Heart left ventricle (tissue), 13 donors: ENCODE results near the gene SMCHD1.

Experiments
- POLR2A ChIP-seq, 2 donors: fragments of 450-650 bp; IDR thresholded peaks; one replicate each; pipeline ENCODE4 v1.6.1; 2017; ENCODE audit warnings: antibody characterized with exemption in 2 of 2, mild to moderate bottlenecking in 2 of 2, moderate library complexity in 2 of 2
- TF ChIP-seq, protein P1 (sequence below), 12 donors: fragments of 200-600 bp; sonication (generic) in 4 of 12; IDR thresholded peaks; one replicate each; pipeline versions ENCODE4 v1.5.0 to v1.8.0; 2018 to 2022; ENCODE audit warnings: antibody characterized with exemption in 12 of 12, mild to moderate bottlenecking in 5 of 12
- donor health status: ischemic (EF 13 %, LVEDD 7.1; RV severe dilation, severe dysfunction).
- donor health status: DM: no; HTN: yes; CAD: no.
- donor health status: DM: no; HTN: no; CAD: no.
- donor health status: ischemic (EF 25% LVEDD 6.9; RV normal size, moderate dysfunction).
- donor health status: ischemic (EF 25% LVEDD 5.7; RV mildly dilated, moderate dysfunction).
- donor health status: ischemic (EF 35%, LVEDD 5.7; RV mildly dilated, moderate dysfunction).
- donor health status: nonischemic (EF 11% LVEDD 7.7; RV severe dilation, severe dysfunction).
- donor health status: DM: yes; HTN: yes; CAD: no.
- donor health status: PGD.
- donor health status: ischemic (EF 29% LVEDD 5.4; RV normal size, mild dysfunction).
- donor health status: nonischemic (EF 23%, LVEDD 6.1; RV moderate dilation, normal function).

DNA sequence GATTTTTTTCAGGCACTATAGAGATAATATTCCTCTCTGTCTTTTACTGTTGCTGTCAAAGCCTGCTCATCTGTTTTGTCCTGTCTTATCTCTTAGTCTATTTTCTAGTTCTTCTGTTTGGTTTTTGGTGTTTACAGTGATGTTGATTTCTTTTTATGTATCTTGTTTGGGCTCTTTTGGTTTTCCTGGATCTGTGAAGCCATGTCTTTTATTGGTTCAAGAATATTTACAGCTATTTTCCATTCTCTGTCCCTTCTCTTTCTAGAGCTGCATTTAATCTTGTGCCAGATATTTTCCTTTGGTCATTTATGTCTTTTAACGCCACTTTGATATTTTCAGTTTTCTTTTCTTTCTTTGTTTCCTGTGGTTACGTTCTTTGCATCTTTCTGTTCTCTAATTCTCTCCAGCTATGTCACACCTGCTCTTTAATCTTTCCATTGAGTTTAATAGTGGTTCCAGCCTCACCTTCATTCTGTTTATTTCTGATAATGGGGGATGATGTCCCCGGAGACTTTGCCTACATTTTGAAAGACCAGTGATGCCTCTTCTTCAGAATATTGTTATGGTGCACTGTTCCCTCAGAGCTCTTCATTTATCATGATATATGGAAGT, 32.0 kb downstream of the SMCHD1 start:
- TF ChIP-seq, protein P1, sequence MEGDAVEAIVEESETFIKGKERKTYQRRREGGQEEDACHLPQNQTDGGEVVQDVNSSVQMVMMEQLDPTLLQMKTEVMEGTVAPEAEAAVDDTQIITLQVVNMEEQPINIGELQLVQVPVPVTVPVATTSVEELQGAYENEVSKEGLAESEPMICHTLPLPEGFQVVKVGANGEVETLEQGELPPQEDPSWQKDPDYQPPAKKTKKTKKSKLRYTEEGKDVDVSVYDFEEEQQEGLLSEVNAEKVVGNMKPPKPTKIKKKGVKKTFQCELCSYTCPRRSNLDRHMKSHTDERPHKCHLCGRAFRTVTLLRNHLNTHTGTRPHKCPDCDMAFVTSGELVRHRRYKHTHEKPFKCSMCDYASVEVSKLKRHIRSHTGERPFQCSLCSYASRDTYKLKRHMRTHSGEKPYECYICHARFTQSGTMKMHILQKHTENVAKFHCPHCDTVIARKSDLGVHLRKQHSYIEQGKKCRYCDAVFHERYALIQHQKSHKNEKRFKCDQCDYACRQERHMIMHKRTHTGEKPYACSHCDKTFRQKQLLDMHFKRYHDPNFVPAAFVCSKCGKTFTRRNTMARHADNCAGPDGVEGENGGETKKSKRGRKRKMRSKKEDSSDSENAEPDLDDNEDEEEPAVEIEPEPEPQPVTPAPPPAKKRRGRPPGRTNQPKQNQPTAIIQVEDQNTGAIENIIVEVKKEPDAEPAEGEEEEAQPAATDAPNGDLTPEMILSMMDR (IDR thresholded peaks at IDR 0.05), result no peak
- TF ChIP-seq POLR2A (IDR thresholded peaks at IDR 0.05), result no peak
